GM12891 (cell line): ENCODE data around the gene AATK.

Experiments used
- PAX5 ChIP-seq: IDR thresholded peaks from 2 replicates; pipeline ENCODE4 v1.6.1; 2011; ENCODE audit warnings: low read length, moderate library complexity, mild to moderate bottlenecking; ENCODE audit not compliant: insufficient read depth, severe bottlenecking
- POLR2A ChIP-seq: IDR thresholded peaks from 2 replicates; pipeline ENCODE4 v1.6.1; 2011; ENCODE audit warnings: low read depth, low read length, control low read depth
- TAF1 ChIP-seq: IDR thresholded peaks from 2 replicates; pipeline ENCODE4 v1.6.1; 2011; ENCODE audit warnings: low read depth, low read length, control low read depth

DNA sequence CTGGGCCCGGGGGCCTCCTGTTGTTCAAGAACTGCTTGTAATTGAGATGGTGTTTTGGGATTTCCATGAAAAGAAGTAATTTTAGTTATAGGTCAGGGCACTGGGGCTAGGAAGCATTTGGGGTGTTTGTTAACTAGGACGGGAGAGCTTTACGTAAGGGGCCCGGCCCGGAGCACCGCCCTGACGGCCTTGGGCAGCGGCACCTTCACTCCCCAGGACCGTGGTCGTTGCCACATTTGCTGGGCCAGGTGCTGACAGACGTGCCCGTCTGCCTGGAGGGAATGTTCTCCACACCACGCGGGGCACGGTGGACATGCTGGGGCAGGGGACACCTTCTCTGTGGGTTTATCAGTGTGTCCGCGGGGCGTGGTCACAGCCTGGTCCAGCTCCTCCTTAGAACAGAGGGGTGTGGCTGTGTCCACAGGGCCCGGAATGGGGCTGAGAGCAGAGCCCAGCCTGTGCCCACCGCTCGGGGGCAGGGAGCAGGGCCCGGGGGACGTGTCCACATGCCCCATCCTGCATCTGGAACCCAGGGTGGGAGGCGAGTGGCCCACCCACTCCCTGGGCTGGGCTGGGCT lies 73.4 kb downstream of the AATK start:
- TF ChIP-seq PAX5 (no peak), TAF1 (no peak), POLR2A (no peak)
